ENCODE measurements around the gene SOX9.

Gene SOX9

DNA sequence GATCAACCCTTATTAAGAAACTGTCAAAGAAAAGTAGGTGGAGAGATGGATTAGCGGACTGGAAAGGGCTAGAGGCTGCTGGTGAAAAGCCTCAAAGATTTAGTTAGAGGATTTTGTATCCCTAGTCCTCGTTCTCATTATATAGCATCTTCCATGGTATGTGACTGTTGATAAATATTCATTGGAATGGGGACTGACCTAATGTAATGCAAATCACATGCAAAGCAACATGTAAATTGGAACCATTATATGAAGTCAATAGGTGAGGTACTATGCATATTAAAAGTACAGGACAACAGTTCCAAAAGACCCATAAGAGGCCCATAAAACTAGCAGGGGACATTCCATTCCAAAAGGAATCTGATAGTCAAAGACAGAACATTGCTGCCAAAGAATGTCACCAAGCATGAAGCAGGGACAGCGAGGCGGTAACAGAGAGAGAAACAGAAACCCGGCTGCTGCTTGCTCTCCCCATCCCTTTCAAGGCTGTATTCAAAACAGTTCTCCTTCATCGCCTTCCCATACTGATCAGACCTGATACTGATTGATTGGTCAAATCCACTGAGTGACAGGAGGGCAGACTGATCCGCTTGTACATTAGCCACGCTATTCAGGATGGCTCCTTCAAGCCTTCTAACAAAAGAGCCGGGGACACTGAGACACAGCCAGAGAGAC, 44.5 kb downstream of the SOX9 start:
- no peak for DNase-seq

DNA sequence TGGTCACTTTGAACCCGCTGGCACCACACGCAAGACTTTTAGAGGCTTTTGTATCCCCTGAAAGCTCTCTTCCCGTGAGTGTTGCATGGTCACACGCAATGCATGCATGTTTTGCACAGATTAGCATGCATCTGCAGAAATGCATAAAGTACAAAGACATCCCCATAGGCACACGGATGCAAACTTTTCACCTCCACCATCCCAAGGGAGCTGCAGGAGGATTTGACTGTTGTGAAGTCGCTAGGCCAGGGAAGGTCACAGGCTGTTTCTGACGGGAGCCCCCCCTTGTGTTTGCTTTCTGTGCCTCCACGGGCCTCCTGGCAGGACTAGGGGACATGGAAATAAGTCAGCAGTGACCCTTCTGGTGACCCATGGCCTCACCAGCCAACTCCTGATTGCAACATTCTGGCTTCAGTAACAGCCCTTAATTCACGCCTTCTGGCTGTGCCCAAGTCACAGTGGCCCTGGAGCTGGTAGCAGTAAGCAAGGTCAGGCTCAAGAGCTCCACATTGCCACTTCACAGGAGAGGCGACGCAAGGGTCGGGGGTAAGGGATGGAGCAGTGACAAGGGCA, 45.1 kb downstream of the SOX9 start:
- no peak for DNase-seq

DNA sequence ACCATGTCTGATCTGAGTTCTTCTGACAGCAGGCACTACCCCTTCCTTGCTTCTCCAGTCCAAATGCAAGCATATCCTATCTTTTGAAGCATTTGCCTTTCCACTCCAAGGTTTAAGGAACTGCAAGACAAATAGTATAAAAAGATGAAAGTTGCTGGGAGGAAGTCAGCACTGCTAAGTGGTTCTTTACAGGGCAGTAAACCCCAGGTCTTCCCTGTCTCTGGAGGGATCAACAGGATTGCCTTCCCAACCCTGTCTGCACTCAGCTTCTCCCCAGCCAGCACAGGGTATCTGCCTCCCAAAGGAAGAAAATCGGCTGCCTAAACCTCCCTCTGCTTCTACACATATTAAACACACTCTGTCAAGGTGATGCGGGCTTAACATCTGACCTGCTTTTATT, 46.8 kb downstream of the SOX9 start:
- DNase-seq, result no peak

DNA sequence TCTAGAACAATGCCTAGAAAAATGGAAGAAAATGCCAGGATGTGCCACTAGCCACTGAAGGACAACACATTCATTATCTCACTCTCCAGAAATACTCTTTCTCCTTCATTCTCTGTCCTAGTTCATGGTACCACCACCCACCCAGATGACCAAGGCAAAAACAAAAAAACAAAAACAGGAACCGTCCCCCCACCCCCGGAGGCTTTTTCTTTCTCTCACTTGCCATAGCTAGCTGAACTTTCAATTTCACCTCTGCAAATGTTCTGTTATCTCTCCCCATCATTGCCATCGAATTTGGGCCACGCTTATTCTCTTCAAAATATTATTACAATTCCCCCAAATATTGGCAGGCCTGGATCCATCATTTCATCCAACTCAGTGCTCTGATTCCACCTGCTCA, 49.0 kb downstream of the SOX9 start:
- DNase-seq, result no peak

DNA sequence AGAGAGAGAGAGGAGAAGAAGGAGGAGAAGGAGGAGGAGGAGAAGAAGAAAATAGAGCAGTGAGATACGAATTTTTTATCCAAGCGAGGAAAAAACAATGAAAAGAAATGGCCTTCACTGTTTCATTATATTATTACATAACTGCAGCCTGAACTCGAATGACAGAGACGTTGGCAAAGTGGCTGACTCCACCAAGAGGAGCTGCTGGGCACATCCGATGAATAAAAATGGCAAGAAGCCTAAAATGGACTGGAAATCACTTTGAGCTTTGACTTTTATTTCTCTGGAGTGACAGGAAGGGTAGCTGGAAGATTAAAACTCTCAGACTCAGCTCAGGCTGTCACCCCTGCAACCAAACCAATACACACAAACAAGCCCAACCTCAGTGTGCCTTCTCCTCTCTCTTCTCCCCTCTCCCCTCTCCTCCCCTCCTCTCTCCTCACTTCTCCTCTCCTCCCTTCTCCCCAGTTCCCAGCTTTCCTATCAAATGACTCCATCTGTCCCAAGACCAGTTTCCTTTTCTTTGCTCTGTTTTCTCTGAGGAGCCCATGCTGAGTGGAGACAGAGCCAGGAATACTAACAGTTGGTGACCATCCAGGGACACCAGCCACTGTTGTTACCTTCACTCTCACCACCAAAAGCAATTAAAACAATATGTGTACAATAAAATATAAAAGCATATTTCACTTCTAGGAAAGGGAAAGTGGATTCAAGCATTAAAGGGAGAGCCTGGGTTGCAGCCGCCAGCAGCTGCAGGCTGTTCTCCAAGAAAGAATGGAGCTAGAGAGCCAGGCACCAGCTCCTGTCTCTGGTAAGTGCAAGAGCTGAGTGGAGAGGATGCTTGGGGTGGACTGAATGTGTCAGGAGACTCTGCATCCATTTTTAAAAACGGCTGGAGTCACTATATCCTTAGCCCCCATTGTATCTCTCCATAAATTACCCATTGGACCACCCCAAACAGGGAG, 51.2 kb downstream of the SOX9 start:
- no peak for DNase-seq

DNA sequence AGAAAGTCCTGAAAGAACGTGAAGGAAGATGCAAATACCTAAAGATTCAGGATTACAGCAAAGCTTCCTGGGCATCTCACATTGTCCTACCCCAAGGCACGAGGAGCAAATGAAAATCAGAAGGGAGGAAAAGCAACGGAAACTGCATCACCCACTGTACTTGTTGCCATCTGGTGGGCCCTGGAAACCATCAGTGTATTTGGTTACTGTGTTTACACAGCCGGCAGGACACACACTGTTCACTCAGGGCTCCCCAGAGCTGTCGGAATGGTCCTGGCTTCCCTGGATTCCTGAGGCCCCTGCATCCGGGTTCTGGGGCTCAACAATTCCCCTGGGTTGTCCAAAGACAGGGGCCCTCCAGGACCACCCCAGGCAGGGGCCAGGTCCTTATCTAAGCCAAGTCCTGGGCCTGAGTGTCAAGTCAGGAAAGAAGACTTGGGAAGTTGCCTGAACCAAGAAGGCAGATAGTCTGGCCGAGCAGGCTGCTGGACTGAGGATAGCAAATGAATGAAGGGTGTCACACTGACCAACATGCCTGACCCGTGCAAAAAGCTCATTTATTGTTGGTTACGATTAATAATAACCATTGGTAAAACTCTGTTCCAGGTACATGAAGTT, 52.8 kb downstream of the SOX9 start:
- DNase-seq, result no peak

DNA sequence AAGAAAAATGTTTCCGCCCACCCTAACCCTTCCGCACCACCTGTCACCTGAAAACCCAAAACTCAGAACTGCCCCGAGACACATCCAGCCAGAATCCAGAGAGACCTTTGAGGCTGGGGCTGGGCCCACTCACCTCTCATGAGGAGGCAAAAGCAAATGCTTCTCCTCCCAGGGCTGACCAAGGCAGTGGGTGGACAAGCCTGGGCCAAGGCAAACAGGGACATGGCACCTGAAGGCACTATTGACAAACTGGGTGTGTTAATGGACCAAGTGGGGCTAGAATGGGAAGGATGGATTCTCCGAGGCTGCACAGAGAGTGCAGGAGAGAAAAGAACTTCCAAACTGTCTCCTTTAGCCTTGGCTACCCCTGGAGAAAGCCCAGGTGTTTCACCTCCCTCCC, 54.4 kb downstream of the SOX9 start:
- DNase-seq, result no peak
